SKM-1 treated with dmso at 0.1 percent for 144 hours (cell line): ENCODE measurements around the gene AFAP1.

Source experiments
- DNase-seq: peaks from one replicate; lab custom pipeline; 2025; ENCODE audit not compliant: unreplicated experiment; lab: John Stamatoyannopoulos, UW

Gene AFAP1

DNA sequence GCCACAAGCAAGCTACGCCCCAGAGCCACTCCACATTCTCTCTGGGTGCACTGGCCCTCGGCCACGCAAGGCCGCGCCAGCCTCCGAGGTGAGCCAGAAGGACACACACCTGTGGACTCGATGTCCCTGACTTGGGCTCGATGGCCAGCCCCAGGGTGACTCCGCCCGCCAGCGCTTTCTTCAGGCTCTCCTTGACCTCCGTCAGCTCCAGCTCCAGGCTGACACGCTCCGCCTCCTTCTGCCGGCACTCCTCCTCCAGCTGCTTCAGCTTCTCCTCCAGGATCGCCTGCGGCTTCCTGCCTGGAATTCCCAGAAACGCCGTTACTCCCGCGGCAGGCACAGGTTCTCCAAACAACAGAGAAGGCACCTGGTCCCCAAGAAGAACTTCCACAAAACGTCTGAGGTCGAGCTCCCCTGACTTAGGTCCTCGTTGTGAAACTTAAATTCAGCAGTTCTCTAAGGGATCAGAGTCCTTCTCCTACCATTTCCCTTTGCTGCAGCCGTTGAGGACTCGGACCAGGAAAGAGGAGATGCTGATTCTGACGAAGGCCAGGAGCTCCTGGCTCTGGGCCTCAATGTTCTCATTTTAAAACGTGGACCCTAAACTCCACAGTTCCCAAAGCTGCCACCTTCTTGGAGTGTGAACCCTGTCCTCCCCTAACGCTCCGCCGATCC is 166.8 kb downstream of the AFAP1 start:
- DNase-seq: no peak

- no peak for DNase-seq
Observed at GRCh38 chr4:7771541-7772507, 167.8 kb downstream of the AFAP1 start.

GRCh38 chr4:7771056-7771455 is 168.6 kb downstream of the AFAP1 start:
- no peak for DNase-seq

GRCh38 chr4:7770224-7771050 is 169.2 kb downstream of the AFAP1 start:
- peak; percentile 39 for DNase-seq

DNA sequence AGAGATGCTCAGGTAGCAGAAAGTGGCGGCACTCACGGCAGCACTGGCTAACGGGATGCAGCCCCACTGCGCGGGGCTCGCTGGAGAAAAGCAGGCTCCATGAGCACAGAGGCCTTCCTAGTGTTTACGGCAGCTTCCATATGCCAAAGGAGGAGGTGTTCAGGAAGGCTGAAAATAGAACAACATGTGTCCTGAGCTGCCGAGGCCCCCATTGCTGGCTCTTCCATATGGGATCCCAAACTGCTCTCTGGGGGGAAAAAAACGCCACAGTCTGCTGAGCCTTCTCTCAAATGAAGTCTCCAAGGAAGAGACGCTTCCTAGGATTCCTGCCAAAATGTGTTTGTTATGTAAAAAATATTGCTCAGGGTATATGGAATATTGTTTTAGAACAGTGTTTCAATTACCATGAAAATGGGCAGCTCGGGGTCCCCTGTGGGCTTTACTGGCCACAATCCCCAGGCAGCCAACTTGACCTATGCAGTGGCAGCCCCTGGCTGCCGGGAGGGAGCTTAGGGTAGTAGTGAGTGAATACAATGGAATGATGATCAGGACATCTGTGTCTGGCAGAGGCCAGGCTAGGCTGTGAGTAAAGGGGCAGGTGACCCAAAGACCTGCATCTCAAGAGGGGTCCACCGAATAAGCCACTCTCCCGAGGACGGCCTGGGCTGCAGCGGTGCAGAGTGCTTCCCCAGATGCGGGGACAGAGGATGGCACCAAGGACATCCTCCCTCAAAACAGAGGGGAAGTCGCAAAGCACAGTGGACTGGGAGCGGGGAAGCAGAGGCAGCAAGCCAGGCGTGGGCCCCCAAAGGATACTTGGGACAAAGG is 170.1 kb downstream of the AFAP1 start:
- DNase-seq: no peak

DNA sequence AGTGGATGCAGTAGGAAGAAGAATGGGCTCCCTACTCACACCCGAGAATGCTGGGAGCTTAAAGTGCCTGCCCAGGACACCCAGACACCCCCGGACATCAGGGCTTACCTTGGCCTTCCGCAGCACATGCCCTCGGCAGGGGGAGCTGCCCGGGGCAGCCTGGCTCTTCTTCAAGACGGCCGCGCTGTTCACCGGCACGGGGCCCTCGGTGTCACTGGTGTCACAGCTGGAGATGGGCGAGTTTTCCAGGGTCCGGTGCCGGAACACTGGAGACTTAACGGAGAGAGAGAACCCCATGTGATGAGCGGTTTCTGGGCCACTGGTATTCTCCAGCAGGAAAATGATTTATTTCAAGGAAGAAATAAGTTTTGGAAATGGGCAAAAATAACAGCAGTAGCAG is 170.9 kb downstream of the AFAP1 start:
- no peak for DNase-seq

- no peak for DNase-seq
Observed at GRCh38 chr4:7767966-7768365, 171.7 kb downstream of the AFAP1 start.

DNA sequence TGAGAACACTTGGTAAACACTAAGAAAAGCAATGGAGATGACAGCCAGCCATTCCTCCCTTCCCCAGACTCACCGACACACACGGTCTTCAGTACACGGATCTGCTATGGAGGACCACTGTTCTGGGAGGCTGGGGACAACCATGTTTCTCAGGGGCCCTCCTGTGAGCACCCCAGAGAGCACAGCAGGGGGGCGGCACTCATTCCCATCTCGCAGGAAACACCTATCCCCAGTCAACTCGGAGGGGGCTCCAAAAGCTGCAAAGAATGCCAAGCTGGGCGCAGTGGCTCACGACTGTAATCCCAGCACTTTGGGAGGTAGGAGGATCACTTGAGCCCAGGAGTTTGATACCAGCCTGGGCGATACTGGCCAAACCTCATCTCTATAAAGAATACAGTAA is 172.1 kb downstream of the AFAP1 start:
- no peak for DNase-seq

DNA sequence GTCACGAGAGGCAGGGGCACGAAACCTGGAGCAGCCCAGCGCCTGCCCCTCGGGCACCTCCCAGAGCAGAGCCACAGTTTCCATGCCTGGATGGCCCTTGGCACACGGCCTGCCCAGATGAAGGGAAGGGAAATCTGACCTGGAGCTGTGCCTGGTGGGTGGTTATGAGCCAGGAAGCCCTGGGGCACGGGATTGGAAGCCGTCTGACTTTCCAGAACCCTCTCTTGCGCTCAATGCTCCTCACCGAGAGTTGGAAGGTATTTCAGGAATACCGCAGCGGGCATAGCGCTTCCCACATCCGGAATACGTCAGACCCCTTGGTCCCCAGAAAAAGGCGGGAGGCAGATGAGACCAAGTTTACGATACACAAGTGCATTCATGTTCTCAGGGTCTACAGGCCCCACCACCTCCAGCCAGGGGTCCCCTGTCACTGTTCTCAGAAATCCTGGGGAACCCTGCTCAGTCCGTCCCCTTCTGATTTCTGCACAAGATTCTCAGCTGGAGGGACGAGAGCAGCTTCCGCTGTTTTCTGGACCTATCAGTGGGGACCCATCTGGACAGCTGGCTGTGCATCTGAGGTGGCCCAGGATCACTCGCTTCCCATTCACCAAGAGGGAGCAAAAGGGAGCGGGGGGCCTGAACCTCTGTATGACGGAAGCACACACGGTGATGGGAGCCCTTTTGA is 172.9 kb downstream of the AFAP1 start:
- no peak for DNase-seq

- DNase-seq: no peak
Observed at GRCh38 chr4:7766086-7766485, 173.6 kb downstream of the AFAP1 start.

- DNase-seq: no peak
Observed at GRCh38 chr4:7765666-7766065, 174.0 kb downstream of the AFAP1 start.

DNA sequence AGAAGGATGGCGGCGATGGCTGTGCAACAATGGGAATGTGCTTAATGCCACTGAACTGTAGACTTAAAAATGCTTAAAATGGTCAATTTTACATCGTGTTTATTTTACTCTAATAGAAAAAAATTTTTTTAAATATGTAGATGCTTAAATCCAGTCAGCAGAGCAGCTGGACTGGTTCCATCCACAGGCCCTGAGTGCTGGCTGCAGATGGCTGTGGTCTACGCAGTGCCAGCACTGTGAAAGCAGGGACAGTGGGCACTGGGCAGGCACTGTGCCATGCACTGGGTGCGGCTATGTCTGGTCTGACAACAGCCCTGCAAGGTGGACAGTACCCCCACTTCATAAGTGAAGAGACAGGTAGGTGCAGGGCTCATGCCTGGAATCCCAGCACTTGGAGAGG is 175.2 kb downstream of the AFAP1 start:
- no peak for DNase-seq

DNA sequence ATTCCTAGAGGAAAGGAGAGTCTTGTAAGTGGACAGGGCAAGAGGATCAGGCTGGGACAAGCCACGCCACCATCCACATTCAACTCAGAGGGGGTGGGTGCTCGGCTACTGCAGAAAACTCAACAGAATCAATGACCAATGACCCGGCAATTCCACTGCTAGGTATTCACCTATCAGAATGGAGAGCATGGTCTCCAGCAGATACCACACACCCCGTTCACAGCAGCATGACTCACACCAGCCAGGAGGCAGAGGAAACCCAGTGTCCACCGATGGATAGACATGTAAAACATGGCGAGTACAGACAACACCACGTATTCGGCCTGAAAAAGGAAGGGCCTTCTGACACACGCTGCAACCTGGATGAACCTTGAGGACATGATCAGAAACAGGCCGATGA is 175.9 kb downstream of the AFAP1 start:
- DNase-seq: no peak

DNA sequence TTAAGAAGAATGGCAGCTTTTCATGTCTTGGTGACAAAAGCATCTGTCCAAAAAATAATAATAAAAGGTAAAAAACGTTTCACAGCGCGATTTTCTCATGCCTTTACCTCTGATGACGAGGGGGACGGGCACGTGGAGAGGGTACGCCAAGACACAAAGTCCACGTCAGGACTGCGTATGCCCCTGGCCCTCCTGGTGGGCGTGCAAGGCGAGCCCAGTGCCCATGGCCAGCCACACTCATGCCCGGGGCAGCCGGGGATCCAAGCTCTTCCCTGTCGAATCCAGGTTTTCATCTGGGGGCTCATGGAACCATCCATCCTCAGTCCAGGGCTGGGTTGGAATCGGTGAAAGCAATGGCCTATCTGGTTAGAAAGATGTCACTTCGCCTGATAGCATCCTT is 176.6 kb downstream of the AFAP1 start:
- DNase-seq: no peak

GRCh38 chr4:7762376-7763030 is 177.2 kb downstream of the AFAP1 start:
- no peak for DNase-seq

GRCh38 chr4:7761720-7762119 is 177.9 kb downstream of the AFAP1 start:
- peak; percentile 48 for DNase-seq

GRCh38 chr4:7761312-7761711 is 178.3 kb downstream of the AFAP1 start:
- DNase-seq: no peak

DNA sequence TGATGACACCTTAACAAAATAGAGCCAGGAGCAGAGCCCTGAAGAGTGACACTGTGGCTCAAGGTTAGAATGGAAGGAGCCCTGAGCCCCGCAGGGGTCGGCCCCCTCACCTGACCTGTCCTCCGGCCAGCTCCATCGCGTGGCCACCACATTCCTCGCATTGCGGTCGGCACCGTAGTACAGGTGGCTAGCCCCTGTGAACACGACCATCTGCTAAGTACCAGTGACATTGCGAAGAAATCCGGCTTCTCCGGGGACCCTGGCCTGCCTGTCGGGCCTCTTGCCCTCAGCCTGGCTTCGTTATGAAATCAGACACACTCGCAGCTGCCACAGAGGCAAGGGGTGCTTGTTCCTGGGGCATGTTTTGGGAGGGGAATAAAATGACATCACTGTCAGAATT is 179.0 kb downstream of the AFAP1 start:
- DNase-seq: no peak

DNA sequence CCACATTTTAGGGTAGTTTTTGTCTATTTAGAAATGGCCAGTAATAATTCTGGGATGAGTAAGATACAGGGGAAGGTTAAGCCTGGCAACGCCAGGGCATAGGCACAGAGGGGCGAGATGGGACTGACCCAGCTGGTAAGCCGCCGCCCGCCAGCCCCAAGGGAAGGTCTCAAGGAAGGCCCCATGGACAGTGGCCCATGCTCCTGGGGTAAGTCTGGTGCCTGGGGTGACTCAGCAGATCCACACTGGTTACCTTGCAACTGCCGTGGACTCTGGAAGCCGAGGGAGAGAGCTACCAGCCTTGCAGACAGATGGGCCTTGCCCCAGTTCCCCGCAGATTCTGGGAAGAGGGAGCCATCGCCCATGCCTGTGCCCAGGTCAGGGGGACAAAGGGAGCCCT is 179.4 kb downstream of the AFAP1 start:
- DNase-seq: no peak

DNA sequence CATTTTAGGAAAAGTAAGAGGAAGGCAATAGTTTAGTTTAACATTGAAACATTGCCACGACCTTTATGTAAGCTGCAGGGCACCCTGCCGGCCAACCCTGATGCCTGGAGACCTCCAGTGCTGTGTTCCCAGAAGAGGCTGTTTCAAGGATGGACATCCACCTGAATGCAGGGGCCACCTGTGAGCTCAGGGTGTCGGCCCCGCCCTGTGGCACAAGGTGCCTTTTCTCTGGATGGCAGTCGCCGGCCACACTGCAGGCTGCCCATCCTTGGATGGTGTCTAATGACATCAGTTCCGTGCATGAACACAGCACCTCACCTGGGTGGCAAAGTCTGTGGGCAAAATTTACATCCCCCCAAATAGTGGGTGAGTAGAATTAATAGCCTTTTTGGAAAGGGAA is 180.0 kb downstream of the AFAP1 start:
- DNase-seq: no peak
